ENCODE data around the gene RAI14. TPM values are rescaled to one million over a fixed set of nuclear protein-coding genes. Genes with fewer than 3 reads are reported as not detected.

Gene RAI14
- total RNA-seq, 1 experiment from 2014 or later, result 71.5 TPM

- DNase-seq, result no peak
- Mint-ChIP-seq H3K9me3 (ENCODE audit: unreplicated experiment) (no peaks in the 10 kb centered on the region), H3K27me3 (ENCODE audit: insufficient read depth, unreplicated experiment) (no peaks in the 10 kb centered on the region), H3K27ac (ENCODE audit: unreplicated experiment) (peak overlapping the region; percentile 41), H3K4me3 (ENCODE audit: unreplicated experiment) (no peak overlapping the region), H3K4me1 (ENCODE audit: low read depth, unreplicated experiment) (peaks cover 10% of the 10 kb centered on the region), H3K36me3 (ENCODE audit: insufficient read depth, unreplicated experiment) (no peaks in the 10 kb centered on the region)
- intact Hi-C loops (cut with micrococcal nuclease; ENCODE audit: unreplicated experiment), result loop anchor here (2.0 kb wide), 1 partner anchor 45 kb away; no protein-coding TSS in a partner anchor
- ChIA-PET CTCF (no interaction called here), POLR2A (no interaction called here)
- no TSS peak for BruUV-seq (replicated peaks)
- no peak overlapping the region for H3K4me3 ChIP-seq (ENCODE audit: low read depth, low read length)
- no peaks in the 10 kb centered on the region for H3K27me3 ChIP-seq (replicated peaks; ENCODE audit: control insufficient read depth, insufficient read depth, low read length)
- H3K9me3 ChIP-seq, result no peaks in the 10 kb centered on the region
- no peaks in the 10 kb centered on the region for H3K36me3 ChIP-seq (ENCODE audit: control insufficient read depth, insufficient read depth, low read length)
- H3K4me1 ChIP-seq, result peaks cover 14% of the 10 kb centered on the region
- TF ChIP-seq CTCF (IDR thresholded peaks at IDR 0.05; ENCODE audit: insufficient read depth in 1 of 2, low read depth in 1 of 2, low read length in 1 of 2, severe bottlenecking in 1 of 2, unreplicated experiment in 1 of 2), result no peak
These were observed 211.5 kb downstream of the RAI14 start for GRCh38 chr5:34867660-34868059.

- CTCF ChIA-PET, result no interaction called here
- Histone ChIP-seq H3K9me3 (no peaks in the 10 kb centered on the region), H3K36me3 (ENCODE audit: control insufficient read depth, insufficient read depth, low read length) (no peaks in the 10 kb centered on the region), H3K4me3 (ENCODE audit: low read depth, low read length) (no peak overlapping the region), H3K4me1 (peaks cover 17% of the 10 kb centered on the region), H3K27me3 (replicated peaks; ENCODE audit: control insufficient read depth, insufficient read depth, low read length) (no peaks in the 10 kb centered on the region)
- Mint-ChIP-seq H3K36me3 (ENCODE audit: insufficient read depth, unreplicated experiment) (no peaks in the 10 kb centered on the region), H3K9me3 (ENCODE audit: unreplicated experiment) (no peaks in the 10 kb centered on the region), H3K27me3 (ENCODE audit: insufficient read depth, unreplicated experiment) (no peaks in the 10 kb centered on the region), H3K27ac (ENCODE audit: unreplicated experiment) (no peak overlapping the region), H3K4me1 (ENCODE audit: low read depth, unreplicated experiment) (peaks cover 10% of the 10 kb centered on the region), H3K4me3 (ENCODE audit: unreplicated experiment) (no peak overlapping the region)
- no TSS peak for BruUV-seq (replicated peaks)
- intact Hi-C loops (cut with micrococcal nuclease; ENCODE audit: unreplicated experiment), result no loop called here
- DNase-seq, result no peak
- POLR2A ChIA-PET, result no interaction called here
- TF ChIP-seq CTCF (IDR thresholded peaks at IDR 0.05; ENCODE audit: insufficient read depth in 1 of 2, low read depth in 1 of 2, low read length in 1 of 2, severe bottlenecking in 1 of 2, unreplicated experiment in 1 of 2), result no peak
These were observed 212.7 kb downstream of the RAI14 start for GRCh38 chr5:34868791-34869190.

GRCh38 chr5:34869256-34869655, 213.1 kb downstream of the RAI14 start:
- H3K9me3 Mint-ChIP-seq (ENCODE audit: unreplicated experiment), result no peaks in the 10 kb centered on the region
- ChIA-PET POLR2A (no interaction called here), CTCF (no interaction called here)
- no peak overlapping the region for H3K4me3 ChIP-seq (ENCODE audit: low read depth, low read length)
- H3K27ac Mint-ChIP-seq (ENCODE audit: unreplicated experiment), result no peak overlapping the region
- no peaks in the 10 kb centered on the region for H3K36me3 Mint-ChIP-seq (ENCODE audit: insufficient read depth, unreplicated experiment)
- no peaks in the 10 kb centered on the region for H3K9me3 ChIP-seq
- H3K4me1 Mint-ChIP-seq (ENCODE audit: low read depth, unreplicated experiment), result peaks cover 10% of the 10 kb centered on the region
- intact Hi-C loops (cut with micrococcal nuclease; ENCODE audit: unreplicated experiment), result no loop called here
- no peak for DNase-seq
- no peak for TF ChIP-seq CTCF (IDR thresholded peaks at IDR 0.05; ENCODE audit: insufficient read depth in 1 of 2, low read depth in 1 of 2, low read length in 1 of 2, severe bottlenecking in 1 of 2, unreplicated experiment in 1 of 2)
- no peak overlapping the region for H3K4me3 Mint-ChIP-seq (ENCODE audit: unreplicated experiment)
- H3K27me3 ChIP-seq (replicated peaks; ENCODE audit: control insufficient read depth, insufficient read depth, low read length), result no peaks in the 10 kb centered on the region
- BruUV-seq (replicated peaks), result no TSS peak
- no peaks in the 10 kb centered on the region for H3K27me3 Mint-ChIP-seq (ENCODE audit: insufficient read depth, unreplicated experiment)
- no peaks in the 10 kb centered on the region for H3K36me3 ChIP-seq (ENCODE audit: control insufficient read depth, insufficient read depth, low read length)
- H3K4me1 ChIP-seq, result peaks cover 17% of the 10 kb centered on the region
